Left cardiac atrium (tissue), 4 donors: ENCODE measurements around the gene CHRNE. TPM values are rescaled to one million over a fixed set of nuclear protein-coding genes. Genes with fewer than 3 reads are reported as not detected.
"Not testable (repeated sequence)": the region's sequence is repeated elsewhere in the genome, so short reads cannot be mapped to it uniquely, and the experiment has no call there.

ENCODE experiments used
- ATAC-seq, 2 donors: fragments of 200-7000 bp; cut with Tn5 transposase; one replicate each; pipeline ENCODE4 v1.9.1; 2020; ENCODE audit warnings: mild to moderate bottlenecking in 2 of 2, moderate library complexity in 2 of 2
- DNase-seq: peaks from one replicate; pipeline ENCODE4 v3.0.0-alpha.2; 2020
- intact Hi-C, 2 donors: fragments of 100-400 bp; cut with DNase I; formaldehyde crosslinking; loops; one replicate each; pipeline versions ENCODE4 v1.14.1 to v1.15.1; 2022 to 2023
- total RNA-seq, 2 donors: library from RNA; stranded (reverse); fragmentation: NEBNext Ultra II Directional; extraction: Animal tissue kit (Norgen Biotek cat#: 25700); gene quantifications; one replicate each; pipeline ENCODE4 v1.2.1, GENCODE V29; 2021
- donor health status: DM: no; HTN: yes; CAD: no.
- donor health status: DM: no; HTN: yes; CAD: no; lungs with severe emphysema.
- donor health status: DM: yes; HTN: yes; CAD: no.
- donor health status: Dilated cardiomyopathy.

CHRNE gene
- total RNA-seq, 2 donors from 2014 or later = 36.8 to 118 TPM

DNA sequence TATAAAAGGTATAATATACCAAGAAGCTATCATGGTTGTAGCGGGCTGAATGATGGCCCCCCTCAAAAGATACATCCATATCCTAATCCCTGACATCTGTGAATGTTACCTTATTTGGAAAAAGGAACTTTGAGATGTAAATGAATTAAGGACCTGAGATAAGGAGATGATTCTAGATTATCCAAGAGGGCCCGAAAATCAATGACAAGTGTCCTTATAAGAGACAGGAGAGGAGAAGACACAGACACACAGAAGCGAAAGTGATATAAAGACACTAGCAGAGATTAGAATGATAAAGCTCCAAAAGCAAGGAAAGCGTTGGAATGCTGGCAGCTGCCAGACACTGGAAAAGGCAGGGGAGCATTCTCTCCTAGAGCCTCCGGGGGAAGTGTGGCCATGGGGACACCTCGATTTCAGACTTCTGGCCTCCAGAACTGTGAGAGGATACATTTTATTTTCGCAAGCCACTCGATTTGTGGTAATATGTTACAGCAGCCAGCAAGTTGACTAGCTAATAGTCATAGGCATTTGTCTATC lies 16.7 kb upstream of the CHRNE start:
- intact Hi-C loops = loop anchor here in 1 of 2 donors (10.0 kb wide), 1 partner anchor 145 kb away; no protein-coding TSS in a partner anchor
- DNase-seq = no peak
- ATAC-seq = no peak

DNA sequence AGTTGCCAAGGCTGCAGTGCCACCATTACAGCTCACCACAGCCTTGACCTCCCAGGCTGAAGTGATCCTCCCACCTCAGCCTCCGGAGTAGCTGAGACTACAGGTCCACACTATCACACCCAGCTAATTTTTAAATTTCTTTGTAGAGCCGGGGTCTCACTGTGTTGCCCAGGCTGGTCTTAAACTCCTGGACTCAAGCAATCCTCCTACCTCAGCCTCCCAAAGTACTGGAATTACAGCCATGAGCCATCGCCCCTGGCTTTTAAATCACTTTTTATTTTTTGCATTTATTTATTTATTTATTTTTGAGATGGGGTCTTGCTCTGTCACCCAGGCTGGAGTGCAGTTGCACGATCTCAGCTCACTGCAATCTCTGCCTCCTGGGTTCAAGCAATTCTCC lies 11.7 kb upstream of the CHRNE start:
- intact Hi-C loops = loop anchor here in 1 of 2 donors (10.0 kb wide), 1 partner anchor 150 kb away; no protein-coding TSS in a partner anchor
- not testable (repeated sequence) for ATAC-seq, DNase-seq

DNA sequence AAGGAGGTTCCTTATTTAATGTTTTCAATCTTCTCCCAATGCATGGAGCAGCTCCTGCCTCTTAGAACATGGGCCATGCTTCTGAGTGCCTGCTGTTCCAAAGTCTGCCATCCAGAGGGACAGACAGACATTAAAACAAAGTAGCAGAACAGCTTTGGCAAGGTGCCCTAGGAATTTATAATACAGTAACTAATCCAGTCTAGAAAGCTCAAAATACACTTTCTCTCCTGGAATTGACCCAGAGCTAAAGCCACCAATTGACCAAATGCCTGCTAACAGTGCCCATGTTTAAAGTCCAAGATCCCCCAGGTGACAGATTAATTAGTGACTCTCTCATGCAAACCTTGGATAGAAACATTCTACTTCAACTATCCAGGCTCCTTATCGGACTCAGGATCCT lies 11.1 kb upstream of the CHRNE start:
- intact Hi-C loops = loop anchor here in 1 of 2 donors (10.0 kb wide), 1 partner anchor 151 kb away; no protein-coding TSS in a partner anchor
- DNase-seq = no peak
- ATAC-seq = no peak

- DNase-seq = peak; percentile 93
- ATAC-seq = peak; percentile 96 to 98
These were observed 6.0 kb upstream of the CHRNE start for GRCh38 chr17:4908711-4909496.

DNA sequence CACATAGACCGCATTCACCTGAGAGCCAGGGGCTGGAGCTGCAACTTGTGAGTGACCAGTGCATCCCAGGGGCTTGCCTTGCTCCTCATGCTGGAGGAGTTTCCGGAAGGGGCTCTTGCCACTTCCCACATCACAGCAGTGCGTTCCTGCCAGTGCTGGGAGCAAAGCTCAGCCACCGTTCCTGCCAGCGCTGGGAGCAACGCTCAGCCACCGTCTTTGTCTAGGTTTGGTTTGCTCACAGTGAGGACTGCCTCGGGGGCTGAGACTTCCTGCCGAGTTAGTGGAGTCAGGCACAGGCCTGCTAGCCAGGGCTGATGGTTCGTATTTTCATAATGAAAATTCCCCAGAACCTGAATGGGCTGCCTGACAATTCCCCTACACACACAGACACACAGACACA lies 5.4 kb upstream of the CHRNE start:
- peak; percentile 18 to 25 for ATAC-seq
- no peak for DNase-seq
- intact Hi-C loops = loop anchor here (5.0 to 10.0 kb wide), 2 partner anchors 76 to 79 kb away; partner anchors contain the start of gene CAMTA2 (in 2 of the 2)

More at GRCh38 chr17:4908711-4909496, 6.0 kb upstream of the CHRNE start:
- intact Hi-C loops = loop anchor here (1.0 to 10.0 kb wide), 3 partner anchors 76 to 153 kb away; partner anchors contain the start of gene CAMTA2 (in 2 of the 2)

- not testable (repeated sequence) for DNase-seq, ATAC-seq
- intact Hi-C loops = loop anchor here (5.0 to 10.0 kb wide), 2 partner anchors 78 to 81 kb away; partner anchors contain the start of gene CAMTA2 (in 2 of the 2)
These were observed 3.7 kb upstream of the CHRNE start for GRCh38 chr17:4906642-4907041.

GRCh38 chr17:4902540-4902939 lies 358 bp downstream of the CHRNE start:
- intact Hi-C loops = loop anchor here (5.0 to 10.0 kb wide), 2 partner anchors 82 to 190 kb away; partner anchors contain the start of genes ARRB2 (in 1 of the 2) and CAMTA2 (in 1 of the 2)
- DNase-seq = peak; percentile 31

GRCh38 chr17:4901648-4902344 lies 1.1 kb downstream of the CHRNE start:
- intact Hi-C loops = loop anchor here (5.0 to 10.0 kb wide), 2 partner anchors 83 to 189 kb away; partner anchors contain the start of genes ARRB2 (in 1 of the 2) and CAMTA2 (in 1 of the 2)
- DNase-seq (peak; percentile 66), ATAC-seq (peak in 1 of 2 donors; percentile 60)

More at GRCh38 chr17:4902540-4902939, 358 bp downstream of the CHRNE start:
- ATAC-seq = peak; percentile 1 to 6

GRCh38 chr17:4901108-4901647 lies 1.7 kb downstream of the CHRNE start:
- ATAC-seq (no peak), DNase-seq (peak; percentile 18)
- intact Hi-C loops = loop anchor here (5.0 to 10.0 kb wide), 2 partner anchors 84 to 189 kb away; partner anchors contain the start of genes ARRB2 (in 1 of the 2) and CAMTA2 (in 1 of the 2)

GRCh38 chr17:4900231-4901107 lies 2.4 kb downstream of the CHRNE start:
- ATAC-seq (peak in 1 of 2 donors; percentile 0), DNase-seq (no peak)
- intact Hi-C loops = loop anchor here (5.0 to 10.0 kb wide), 2 partner anchors 84 to 188 kb away; partner anchors contain the start of genes ARRB2 (in 1 of the 2) and CAMTA2 (in 1 of the 2)

- intact Hi-C loops = loop anchor here (5.0 to 10.0 kb wide), 2 partner anchors 85 to 187 kb away; partner anchors contain the start of genes ARRB2 (in 1 of the 2) and CAMTA2 (in 1 of the 2)
- peak; percentile 56 to 65 for ATAC-seq
These were observed 3.3 kb downstream of the CHRNE start, which contains the start of gene C17orf107 for GRCh38 chr17:4899341-4900230. Gene C17orf107 (plus strand): TSS chr17:4899536. CDS start chr17:4899763, 227 bp downstream.

GRCh38 chr17:4898927-4899326 lies 4.0 kb downstream of the CHRNE start:
- peak in 1 of 2 donors; percentile 0 for ATAC-seq
- intact Hi-C loops = no loop called here
- DNase-seq = peak; percentile 55

More at GRCh38 chr17:4899341-4900230, 3.3 kb downstream of the CHRNE start, which contains the start of gene C17orf107:
- DNase-seq = peak; percentile 90

GRCh38 chr17:4898351-4898750 lies 4.5 kb downstream of the CHRNE start:
- peak; percentile 19 for DNase-seq
- no peak for ATAC-seq
- intact Hi-C loops = no loop called here

GRCh38 chr17:4897785-4898184 lies 5.1 kb downstream of the CHRNE start:
- DNase-seq (peak; percentile 20), ATAC-seq (no peak)
- intact Hi-C loops = no loop called here

GRCh38 chr17:4897198-4897687 lies 5.7 kb downstream of the CHRNE start:
- DNase-seq = peak; percentile 30
- intact Hi-C loops = no loop called here
- no peak for ATAC-seq
